Activated CD4-positive, alpha-beta T cell treated with anti-CD3 and anti-CD28 coated beads for 36 hours (primary cell): ENCODE results near the gene KPNA2. TPM values are rescaled to one million over a fixed set of nuclear protein-coding genes. Genes with fewer than 3 reads are reported as not detected.
"Not testable (repeated sequence)": the region's sequence is repeated elsewhere in the genome, so short reads cannot be mapped to it uniquely, and the experiment has no call there.

Experiments
- ATAC-seq: fragments of 200-7000 bp; cut with Tn5 transposase; one replicate; pipeline ENCODE4 v1.10.0; 2021; ENCODE audit warnings: mild to moderate bottlenecking, moderate library complexity
- CTCF ChIA-PET: fragments of 350-600 bp; sonication (Branson Sonifier 250); formaldehyde crosslinking; loops from one replicate; lab custom pipeline; 2021; ENCODE audit warnings: antibody characterized with exemption; lab: Charles Lee
- POLR2A ChIA-PET: fragments of 350-600 bp; sonication (Branson Sonifier 250); formaldehyde crosslinking; loops from one replicate; lab custom pipeline; 2021; ENCODE audit warnings: antibody characterized with exemption, inconsistent platforms; lab: Charles Lee
- DNase-seq: peaks from one replicate; pipeline ENCODE4 v3.0.0-alpha.2; 2020
- H3K27ac Mint-ChIP-seq: one replicate; pipeline ENCODE4 v1.8.0; 2021; ENCODE audit warnings: mixed read lengths
- H3K27me3 Mint-ChIP-seq: one replicate; pipeline ENCODE4 v1.8.0; 2021; ENCODE audit warnings: mixed read lengths
- H3K36me3 Mint-ChIP-seq: one replicate; pipeline ENCODE4 v1.8.0; 2021; ENCODE audit warnings: low read depth, mixed read lengths
- H3K4me1 Mint-ChIP-seq: one replicate; pipeline ENCODE4 v1.8.0; 2021; ENCODE audit warnings: mixed read lengths
- H3K4me3 Mint-ChIP-seq: one replicate; pipeline ENCODE4 v1.8.0; 2021; ENCODE audit warnings: mild to moderate bottlenecking, moderate library complexity, mixed read lengths
- H3K9me3 Mint-ChIP-seq: one replicate; pipeline ENCODE4 v1.8.0; 2021; ENCODE audit warnings: low read depth, mixed read lengths
- intact Hi-C, 2 experiments: fragments of 100-400 bp; cut with DNase I in 1 of 2; cut with micrococcal nuclease in 1 of 2; formaldehyde crosslinking; loops; one replicate each; pipeline versions ENCODE4 v1.14.2 to v1.15.1; 2022 to 2024; cut with DNase I, micrococcal nuclease
- total RNA-seq, 2 experiments: library from RNA; stranded (reverse); gene quantifications; one replicate each; pipeline ENCODE4 v1.2.3, GENCODE V29; 2021

The KPNA2 gene
- total RNA-seq, 2 experiments from 2014 or later, result 186 to 190 TPM

GRCh38 chr17:68057531-68057952, 22.0 kb downstream of the KPNA2 start:
- no peaks in the 10 kb centered on the region for H3K27me3 Mint-ChIP-seq
- intact Hi-C loops, result loop anchor here (1.0 to 10.0 kb wide), 6 partner anchors 107 to 705 kb away; no protein-coding TSS in a partner anchor
- CTCF ChIA-PET, result interaction anchor here (0.6 to 2.4 kb wide), 9 partner anchors 9 to 1548 kb away, joined by 3 to 6 read pairs (median 3); no protein-coding TSS in a partner anchor
- H3K4me3 Mint-ChIP-seq, result no peak overlapping the region
- POLR2A ChIA-PET, result no interaction called here
- DNase-seq, result peak; percentile 62
- no peaks in the 10 kb centered on the region for H3K36me3 Mint-ChIP-seq
- no peak overlapping the region for H3K27ac Mint-ChIP-seq
- H3K9me3 Mint-ChIP-seq, result no peaks in the 10 kb centered on the region
- peak; percentile 88 for ATAC-seq
- no peaks in the 10 kb centered on the region for H3K4me1 Mint-ChIP-seq

- no peak for DNase-seq
- no peak overlapping the region for H3K27ac Mint-ChIP-seq
- ATAC-seq, result no peak
- no peaks in the 10 kb centered on the region for H3K4me1 Mint-ChIP-seq
- intact Hi-C loops, result no loop called here
- H3K36me3 Mint-ChIP-seq, result no peaks in the 10 kb centered on the region
- ChIA-PET POLR2A (no interaction called here), CTCF (interaction anchor here (0.8 to 1.0 kb wide), 2 partner anchors 19 to 403 kb away, joined by 3 read pairs; no protein-coding TSS in a partner anchor)
- H3K27me3 Mint-ChIP-seq, result no peaks in the 10 kb centered on the region
- H3K9me3 Mint-ChIP-seq, result no peaks in the 10 kb centered on the region
- no peak overlapping the region for H3K4me3 Mint-ChIP-seq
Observed at GRCh38 chr17:68060336-68060735, 24.8 kb downstream of the KPNA2 start.

- DNase-seq (no peak), ATAC-seq (no peak)
- CTCF ChIA-PET, result no interaction called here
- Mint-ChIP-seq H3K36me3 (no peaks in the 10 kb centered on the region), H3K9me3 (no peaks in the 10 kb centered on the region), H3K4me3 (no peak overlapping the region), H3K27ac (no peak overlapping the region), H3K27me3 (no peaks in the 10 kb centered on the region), H3K4me1 (no peaks in the 10 kb centered on the region)
- POLR2A ChIA-PET, result no interaction called here
- intact Hi-C loops, result no loop called here
Observed at GRCh38 chr17:68061512-68062313, 26.2 kb downstream of the KPNA2 start.

- POLR2A ChIA-PET, DNase-seq, H3K4me3 Mint-ChIP-seq, H3K36me3 Mint-ChIP-seq, intact Hi-C loops, H3K27ac Mint-ChIP-seq, H3K9me3 Mint-ChIP-seq, CTCF ChIA-PET, H3K27me3 Mint-ChIP-seq, ATAC-seq, H3K4me1 Mint-ChIP-seq: not testable (repeated sequence)
Observed at GRCh38 chr17:68065366-68065765, 29.8 kb downstream of the KPNA2 start.

DNA sequence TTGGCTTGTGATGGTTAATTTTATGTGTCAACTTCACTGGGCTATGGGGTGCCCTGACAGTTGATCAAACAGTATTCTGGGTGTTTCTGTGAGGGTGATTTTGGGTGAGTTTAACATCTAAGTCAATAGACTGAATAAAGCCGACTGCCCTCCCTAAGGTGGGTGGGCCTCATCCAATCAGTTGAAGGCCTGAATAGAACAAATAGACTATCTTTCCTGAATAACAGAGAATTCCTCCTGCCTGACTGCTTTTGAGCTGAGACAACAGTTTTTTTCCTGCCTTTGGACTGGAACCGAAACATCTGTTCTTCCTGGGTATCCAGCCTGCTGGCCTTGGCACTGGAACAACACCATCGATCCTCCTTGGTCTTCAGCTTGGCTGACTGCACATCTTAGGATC, 33.0 kb downstream of the KPNA2 start:
- CTCF ChIA-PET, H3K27me3 Mint-ChIP-seq, H3K4me3 Mint-ChIP-seq, ATAC-seq, H3K36me3 Mint-ChIP-seq, DNase-seq, POLR2A ChIA-PET, H3K27ac Mint-ChIP-seq, H3K9me3 Mint-ChIP-seq, H3K4me1 Mint-ChIP-seq, intact Hi-C loops: not testable (repeated sequence)

GRCh38 chr17:68070582-68071444, 35.3 kb downstream of the KPNA2 start:
- H3K4me3 Mint-ChIP-seq, POLR2A ChIA-PET: not testable (repeated sequence)
- peak; percentile 42 for ATAC-seq

GRCh38 chr17:68074279-68074678, 38.7 kb downstream of the KPNA2 start:
- intact Hi-C loops, result no loop called here
- Mint-ChIP-seq H3K4me1 (no peaks in the 10 kb centered on the region), H3K4me3 (no peak overlapping the region), H3K27me3 (no peaks in the 10 kb centered on the region), H3K9me3 (no peaks in the 10 kb centered on the region), H3K36me3 (no peaks in the 10 kb centered on the region), H3K27ac (no peak overlapping the region)
- POLR2A ChIA-PET, result interaction anchor here (0.6 kb wide), 1 partner anchor 96 kb away, joined by 3 read pairs; no protein-coding TSS in a partner anchor
- ATAC-seq, result no peak
- DNase-seq, result no peak
- CTCF ChIA-PET, result interaction anchor here (0.6 to 1.5 kb wide), 3 partner anchors 17 to 97 kb away, joined by 3 to 6 read pairs (median 3); no protein-coding TSS in a partner anchor

More at GRCh38 chr17:68070582-68071444, 35.3 kb downstream of the KPNA2 start:
- H3K9me3 Mint-ChIP-seq, H3K4me1 Mint-ChIP-seq, H3K27ac Mint-ChIP-seq, DNase-seq, H3K36me3 Mint-ChIP-seq, H3K27me3 Mint-ChIP-seq, intact Hi-C loops: not testable (repeated sequence)
- CTCF ChIA-PET, result interaction anchor here (1.0 kb wide), 1 partner anchor 90 kb away, joined by 3 read pairs; no protein-coding TSS in a partner anchor

GRCh38 chr17:68075953-68076607, 40.5 kb downstream of the KPNA2 start:
- DNase-seq, H3K36me3 Mint-ChIP-seq, H3K4me3 Mint-ChIP-seq, H3K27me3 Mint-ChIP-seq, H3K27ac Mint-ChIP-seq, H3K4me1 Mint-ChIP-seq, POLR2A ChIA-PET, H3K9me3 Mint-ChIP-seq, ATAC-seq, CTCF ChIA-PET, intact Hi-C loops: not testable (repeated sequence)

DNA sequence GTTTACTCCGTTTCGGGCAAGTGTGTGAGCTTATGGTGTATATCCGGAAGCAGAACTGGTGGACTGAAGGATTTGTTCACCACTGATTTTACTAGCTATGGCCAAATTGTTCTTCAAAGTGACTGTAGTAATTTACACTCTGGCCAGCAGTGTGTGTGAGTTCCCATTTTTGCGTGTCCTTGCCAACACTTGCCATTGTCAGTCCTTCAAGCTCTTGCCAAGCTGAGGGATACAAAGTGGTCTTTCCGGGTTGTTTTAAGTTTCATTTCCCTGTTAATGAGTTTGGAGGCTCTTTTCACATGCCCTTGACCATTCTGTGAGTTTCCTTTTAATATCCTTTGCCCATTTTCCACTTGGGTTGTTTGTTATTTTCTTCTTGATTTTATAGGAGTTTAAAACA, 42.0 kb downstream of the KPNA2 start:
- intact Hi-C loops, H3K4me3 Mint-ChIP-seq, DNase-seq, H3K4me1 Mint-ChIP-seq, H3K36me3 Mint-ChIP-seq, CTCF ChIA-PET, POLR2A ChIA-PET, H3K27me3 Mint-ChIP-seq, H3K27ac Mint-ChIP-seq, ATAC-seq, H3K9me3 Mint-ChIP-seq: not testable (repeated sequence)

GRCh38 chr17:68080411-68081150, 45.0 kb downstream of the KPNA2 start:
- DNase-seq (no peak), ATAC-seq (no peak)
- no peaks in the 10 kb centered on the region for H3K27me3 Mint-ChIP-seq
- H3K9me3 Mint-ChIP-seq, result no peaks in the 10 kb centered on the region
- H3K27ac Mint-ChIP-seq, result no peak overlapping the region
- H3K36me3 Mint-ChIP-seq, result no peaks in the 10 kb centered on the region
- ChIA-PET POLR2A (interaction anchor here (0.6 to 1.3 kb wide), 2 partner anchors 19 to 266 kb away, joined by 3 read pairs; no protein-coding TSS in a partner anchor), CTCF (no interaction called here)
- no peak overlapping the region for H3K4me3 Mint-ChIP-seq
- intact Hi-C loops, result no loop called here
- H3K4me1 Mint-ChIP-seq, result peaks cover 9% of the 10 kb centered on the region
